GM23338 (cell line): ENCODE results near the gene RAB40C. TPM values are rescaled to one million over a fixed set of nuclear protein-coding genes. Genes with fewer than 3 reads are reported as not detected.

Experiments
- ATAC-seq: fragments of 200-7000 bp; cut with Tn5 transposase; 3 replicates; pipeline ENCODE4 v1.9.1; 2020
- DNase-seq: peaks from one replicate; pipeline ENCODE4 v3.0.0-alpha.2; 2015; ENCODE audit warnings: low spot score
- H2AFZ ChIP-seq: fragments of 200-600 bp; sonication (generic); 2 replicates; pipeline ENCODE4 v1.8.0; 2016; ENCODE audit warnings: antibody characterized with exemption, mild to moderate bottlenecking, moderate library complexity
- H3F3A ChIP-seq: fragments of 200-600 bp; sonication (generic); replicated peaks from 2 replicates; pipeline ENCODE4 v1.8.0; 2017; ENCODE audit warnings: antibody characterized with exemption, mixed run types, low read depth
- H3K27ac ChIP-seq: fragments of 200-600 bp; sonication (generic); 2 replicates; pipeline ENCODE4 v1.6.1; 2016; ENCODE audit warnings: low read depth
- H3K27me3 ChIP-seq: fragments of 200-600 bp; sonication (generic); 2 replicates; pipeline ENCODE4 v1.8.0; 2016; ENCODE audit warnings: mild to moderate bottlenecking, mixed run types, moderate library complexity; ENCODE audit not compliant: insufficient read depth
- H3K36me3 ChIP-seq: fragments of 200-600 bp; sonication (generic); 2 replicates; pipeline ENCODE4 v1.8.0; 2016; ENCODE audit warnings: mild to moderate bottlenecking; ENCODE audit not compliant: insufficient read depth
- H3K4me1 ChIP-seq: fragments of 200-600 bp; sonication (generic); 2 replicates; pipeline ENCODE4 v1.8.0; 2016; ENCODE audit warnings: mild to moderate bottlenecking, moderate library complexity; ENCODE audit not compliant: insufficient read depth
- H3K4me2 ChIP-seq: fragments of 200-600 bp; sonication (generic); 2 replicates; pipeline ENCODE4 v1.7.1; 2017; ENCODE audit warnings: mixed run types
- H3K4me3 ChIP-seq: fragments of 200-600 bp; sonication (generic); 2 replicates; pipeline ENCODE4 v1.6.1; 2016; ENCODE audit warnings: mixed run types
- H3K79me2 ChIP-seq: fragments of 200-600 bp; sonication (generic); replicated peaks from 2 replicates; pipeline ENCODE4 v1.8.0; 2017; ENCODE audit warnings: mild to moderate bottlenecking; ENCODE audit not compliant: insufficient read depth
- H3K9me2 ChIP-seq: fragments of 200-600 bp; sonication (generic); 2 replicates; pipeline ENCODE4 v1.8.0; 2017; ENCODE audit not compliant: insufficient read depth
- H4K20me1 ChIP-seq: fragments of 200-600 bp; sonication (generic); replicated peaks from 2 replicates; pipeline ENCODE4 v1.8.0; 2017; ENCODE audit warnings: mild to moderate bottlenecking; ENCODE audit not compliant: insufficient read depth
- H3K27ac Mint-ChIP-seq: 2 replicates; pipeline ENCODE4 v1.8.0; 2020; ENCODE audit warnings: inconsistent platforms, mild to moderate bottlenecking, moderate library complexity, mixed read lengths
- H3K27me3 Mint-ChIP-seq: 3 replicates; pipeline ENCODE4 v1.8.0; 2022; ENCODE audit warnings: low read depth, mild to moderate bottlenecking, moderate library complexity, mixed read lengths, inconsistent platforms; ENCODE audit not compliant: insufficient read depth, poor library complexity
- H3K36me3 Mint-ChIP-seq: 3 replicates; pipeline ENCODE4 v1.8.0; 2021; ENCODE audit warnings: low read depth, mild to moderate bottlenecking, inconsistent platforms, moderate library complexity, mixed read lengths
- H3K4me1 Mint-ChIP-seq: 3 replicates; pipeline ENCODE4 v1.8.0; 2020; ENCODE audit warnings: mild to moderate bottlenecking, inconsistent platforms, mixed read lengths
- H3K4me3 Mint-ChIP-seq: 3 replicates; pipeline ENCODE4 v1.8.0; 2021; ENCODE audit warnings: moderate library complexity, mild to moderate bottlenecking, inconsistent platforms, mixed read lengths
- H3K9me3 Mint-ChIP-seq: 3 replicates; pipeline ENCODE4 v1.8.0; 2020; ENCODE audit warnings: moderate library complexity, mild to moderate bottlenecking, inconsistent platforms, mixed read lengths
- CREB1 ChIP-seq: fragments of 250-450 bp; sonication (Bioruptor Pico); IDR thresholded peaks from 2 replicates; pipeline ENCODE4 v1.5.0; 2020; ENCODE audit warnings: low read depth, mild to moderate bottlenecking, moderate library complexity
- EZH2 ChIP-seq: fragments of 200-600 bp; sonication (generic); IDR thresholded peaks from one replicate; pipeline ENCODE4 v1.8.0; 2017; ENCODE audit warnings: antibody characterized with exemption, mild to moderate bottlenecking, low read depth; ENCODE audit not compliant: unreplicated experiment
- EZH2phosphoT487 ChIP-seq: fragments of 200-600 bp; sonication (generic); IDR thresholded peaks from one replicate; pipeline ENCODE4 v1.8.1; 2018; ENCODE audit warnings: antibody characterized with exemption; ENCODE audit not compliant: unreplicated experiment
- JUNB ChIP-seq: IDR thresholded peaks from one replicate; pipeline ENCODE4 v1.6.1; 2016; ENCODE audit warnings: antibody characterized with exemption; ENCODE audit not compliant: unreplicated experiment
- NANOG ChIP-seq: IDR thresholded peaks from 2 replicates; pipeline ENCODE4 v1.6.1; 2016; ENCODE audit warnings: antibody characterized with exemption, borderline replicate concordance
- STAT1 ChIP-seq: IDR thresholded peaks from one replicate; pipeline ENCODE4 v1.6.1; 2016; ENCODE audit warnings: antibody characterized with exemption; ENCODE audit not compliant: unreplicated experiment
- ZNF114 ChIP-seq: fragments of 250-450 bp; sonication (Bioruptor Pico); IDR thresholded peaks from 2 replicates; pipeline ENCODE4 v1.5.0; 2020; ENCODE audit warnings: mild to moderate bottlenecking, moderate library complexity
- ZNF331 ChIP-seq: fragments of 250-450 bp; sonication (Bioruptor Pico); IDR thresholded peaks from 2 replicates; pipeline ENCODE4 v1.5.0; 2020; ENCODE audit warnings: low read depth, mild to moderate bottlenecking, moderate library complexity
- polyA plus RNA-seq: library from polyadenylated mRNA; unstranded; fragments of >200 nt; fragmentation: Nextera tagmentation; extraction: Ambion mirVana; gene quantifications from 2 replicates; pipeline ENCODE4 v1.2.1, GENCODE V29; 2016
- total RNA-seq: library from RNA; depleted of rRNA; stranded (reverse); fragments of >200 nt; shearing (Covaris generic); gene quantifications from 2 replicates; pipeline ENCODE4 v1.2.3, GENCODE V29; 2014
- TF ChIP-seq, protein P1 (sequence below), 2 experiments: fragments of 200-600 bp in 1 of 2; sonication (generic) in 1 of 2; conservative IDR thresholded peaks; 2 replicates each; pipeline versions ENCODE4 v1.5.1 to v1.6.1; 2016 to 2017; ENCODE audit warnings: antibody characterized with exemption in 2 of 2, low read depth in 2 of 2, mild to moderate bottlenecking in 2 of 2, moderate library complexity in 1 of 2
- TF ChIP-seq, protein P2 (sequence below): IDR thresholded peaks from 2 replicates; pipeline ENCODE4 v1.6.1; 2016; ENCODE audit warnings: antibody characterized with exemption
- TF ChIP-seq, protein P3 (sequence below): fragments of 250-450 bp; sonication (Bioruptor Pico); IDR thresholded peaks from 2 replicates; pipeline ENCODE4 v1.5.0; 2020; ENCODE audit warnings: mild to moderate bottlenecking, moderate library complexity
- TF ChIP-seq, protein P4 (sequence below): IDR thresholded peaks from one replicate; pipeline ENCODE4 v1.6.1; 2018; ENCODE audit warnings: antibody characterized with exemption; ENCODE audit not compliant: unreplicated experiment

The RAB40C gene
- total and polyA plus RNA-seq, 2 experiments from 2014 or later, result 11.2 to 24.6 TPM

DNA sequence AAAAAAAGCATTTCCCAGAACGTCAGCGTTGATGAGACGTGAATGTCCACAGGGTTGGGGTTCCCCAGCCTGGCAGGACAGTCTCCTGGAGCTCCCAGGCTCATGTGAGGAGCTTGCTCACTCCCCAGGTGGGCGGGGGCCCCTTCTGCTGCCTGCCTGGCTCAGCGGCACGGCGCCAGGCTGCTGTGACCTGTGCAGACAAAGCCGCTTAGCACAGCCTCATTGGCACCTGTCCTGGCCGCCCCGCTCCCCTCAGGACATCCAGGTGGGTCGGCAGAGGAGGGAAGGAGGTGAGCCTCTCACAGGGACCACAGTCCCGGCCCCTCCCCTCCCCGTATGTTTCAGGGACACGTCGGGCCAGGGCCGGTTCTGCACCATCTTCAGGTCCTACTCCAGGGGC, 28.0 kb downstream of the RAB40C start:
- Histone ChIP-seq H3K4me1 (peaks cover 6% of the 10 kb centered on the region; the same call in 1 of the 2 replicates), H3K4me3 (no peak overlapping the region), H3K9me2 (no peaks in the 10 kb centered on the region), H3K27me3 (no peaks in the 10 kb centered on the region), H4K20me1 (peaks cover 4% of the 10 kb centered on the region; the same call in 1 of the 2 replicates), H2AFZ (no peak overlapping the region), H3F3A (peaks cover 9% of the 10 kb centered on the region), H3K27ac (no peak overlapping the region), H3K79me2 (no peaks in the 10 kb centered on the region), H3K4me2 (no peak overlapping the region), H3K36me3 (no peaks in the 10 kb centered on the region)
- no peak for DNase-seq
- H3K4me1 Mint-ChIP-seq, result peaks cover 15% of the 10 kb centered on the region
- no peak overlapping the region for H3K27ac Mint-ChIP-seq
- TF ChIP-seq, protein P1, sequence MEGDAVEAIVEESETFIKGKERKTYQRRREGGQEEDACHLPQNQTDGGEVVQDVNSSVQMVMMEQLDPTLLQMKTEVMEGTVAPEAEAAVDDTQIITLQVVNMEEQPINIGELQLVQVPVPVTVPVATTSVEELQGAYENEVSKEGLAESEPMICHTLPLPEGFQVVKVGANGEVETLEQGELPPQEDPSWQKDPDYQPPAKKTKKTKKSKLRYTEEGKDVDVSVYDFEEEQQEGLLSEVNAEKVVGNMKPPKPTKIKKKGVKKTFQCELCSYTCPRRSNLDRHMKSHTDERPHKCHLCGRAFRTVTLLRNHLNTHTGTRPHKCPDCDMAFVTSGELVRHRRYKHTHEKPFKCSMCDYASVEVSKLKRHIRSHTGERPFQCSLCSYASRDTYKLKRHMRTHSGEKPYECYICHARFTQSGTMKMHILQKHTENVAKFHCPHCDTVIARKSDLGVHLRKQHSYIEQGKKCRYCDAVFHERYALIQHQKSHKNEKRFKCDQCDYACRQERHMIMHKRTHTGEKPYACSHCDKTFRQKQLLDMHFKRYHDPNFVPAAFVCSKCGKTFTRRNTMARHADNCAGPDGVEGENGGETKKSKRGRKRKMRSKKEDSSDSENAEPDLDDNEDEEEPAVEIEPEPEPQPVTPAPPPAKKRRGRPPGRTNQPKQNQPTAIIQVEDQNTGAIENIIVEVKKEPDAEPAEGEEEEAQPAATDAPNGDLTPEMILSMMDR (conservative IDR thresholded peaks at IDR 0.05; ENCODE audit: low read depth in 2 of 2), result no peak
- no peak for TF ChIP-seq CREB1 (CRISPR knock-in tag)
- TF ChIP-seq JUNB, result no peak
- no peak for TF ChIP-seq STAT1
- no peak for TF ChIP-seq ZNF331
- no peak for TF ChIP-seq ZNF114 (CRISPR knock-in tag)
- TF ChIP-seq, protein P2, sequence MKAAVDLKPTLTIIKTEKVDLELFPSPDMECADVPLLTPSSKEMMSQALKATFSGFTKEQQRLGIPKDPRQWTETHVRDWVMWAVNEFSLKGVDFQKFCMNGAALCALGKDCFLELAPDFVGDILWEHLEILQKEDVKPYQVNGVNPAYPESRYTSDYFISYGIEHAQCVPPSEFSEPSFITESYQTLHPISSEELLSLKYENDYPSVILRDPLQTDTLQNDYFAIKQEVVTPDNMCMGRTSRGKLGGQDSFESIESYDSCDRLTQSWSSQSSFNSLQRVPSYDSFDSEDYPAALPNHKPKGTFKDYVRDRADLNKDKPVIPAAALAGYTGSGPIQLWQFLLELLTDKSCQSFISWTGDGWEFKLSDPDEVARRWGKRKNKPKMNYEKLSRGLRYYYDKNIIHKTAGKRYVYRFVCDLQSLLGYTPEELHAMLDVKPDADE, result no peak
- TF ChIP-seq, protein P3, sequence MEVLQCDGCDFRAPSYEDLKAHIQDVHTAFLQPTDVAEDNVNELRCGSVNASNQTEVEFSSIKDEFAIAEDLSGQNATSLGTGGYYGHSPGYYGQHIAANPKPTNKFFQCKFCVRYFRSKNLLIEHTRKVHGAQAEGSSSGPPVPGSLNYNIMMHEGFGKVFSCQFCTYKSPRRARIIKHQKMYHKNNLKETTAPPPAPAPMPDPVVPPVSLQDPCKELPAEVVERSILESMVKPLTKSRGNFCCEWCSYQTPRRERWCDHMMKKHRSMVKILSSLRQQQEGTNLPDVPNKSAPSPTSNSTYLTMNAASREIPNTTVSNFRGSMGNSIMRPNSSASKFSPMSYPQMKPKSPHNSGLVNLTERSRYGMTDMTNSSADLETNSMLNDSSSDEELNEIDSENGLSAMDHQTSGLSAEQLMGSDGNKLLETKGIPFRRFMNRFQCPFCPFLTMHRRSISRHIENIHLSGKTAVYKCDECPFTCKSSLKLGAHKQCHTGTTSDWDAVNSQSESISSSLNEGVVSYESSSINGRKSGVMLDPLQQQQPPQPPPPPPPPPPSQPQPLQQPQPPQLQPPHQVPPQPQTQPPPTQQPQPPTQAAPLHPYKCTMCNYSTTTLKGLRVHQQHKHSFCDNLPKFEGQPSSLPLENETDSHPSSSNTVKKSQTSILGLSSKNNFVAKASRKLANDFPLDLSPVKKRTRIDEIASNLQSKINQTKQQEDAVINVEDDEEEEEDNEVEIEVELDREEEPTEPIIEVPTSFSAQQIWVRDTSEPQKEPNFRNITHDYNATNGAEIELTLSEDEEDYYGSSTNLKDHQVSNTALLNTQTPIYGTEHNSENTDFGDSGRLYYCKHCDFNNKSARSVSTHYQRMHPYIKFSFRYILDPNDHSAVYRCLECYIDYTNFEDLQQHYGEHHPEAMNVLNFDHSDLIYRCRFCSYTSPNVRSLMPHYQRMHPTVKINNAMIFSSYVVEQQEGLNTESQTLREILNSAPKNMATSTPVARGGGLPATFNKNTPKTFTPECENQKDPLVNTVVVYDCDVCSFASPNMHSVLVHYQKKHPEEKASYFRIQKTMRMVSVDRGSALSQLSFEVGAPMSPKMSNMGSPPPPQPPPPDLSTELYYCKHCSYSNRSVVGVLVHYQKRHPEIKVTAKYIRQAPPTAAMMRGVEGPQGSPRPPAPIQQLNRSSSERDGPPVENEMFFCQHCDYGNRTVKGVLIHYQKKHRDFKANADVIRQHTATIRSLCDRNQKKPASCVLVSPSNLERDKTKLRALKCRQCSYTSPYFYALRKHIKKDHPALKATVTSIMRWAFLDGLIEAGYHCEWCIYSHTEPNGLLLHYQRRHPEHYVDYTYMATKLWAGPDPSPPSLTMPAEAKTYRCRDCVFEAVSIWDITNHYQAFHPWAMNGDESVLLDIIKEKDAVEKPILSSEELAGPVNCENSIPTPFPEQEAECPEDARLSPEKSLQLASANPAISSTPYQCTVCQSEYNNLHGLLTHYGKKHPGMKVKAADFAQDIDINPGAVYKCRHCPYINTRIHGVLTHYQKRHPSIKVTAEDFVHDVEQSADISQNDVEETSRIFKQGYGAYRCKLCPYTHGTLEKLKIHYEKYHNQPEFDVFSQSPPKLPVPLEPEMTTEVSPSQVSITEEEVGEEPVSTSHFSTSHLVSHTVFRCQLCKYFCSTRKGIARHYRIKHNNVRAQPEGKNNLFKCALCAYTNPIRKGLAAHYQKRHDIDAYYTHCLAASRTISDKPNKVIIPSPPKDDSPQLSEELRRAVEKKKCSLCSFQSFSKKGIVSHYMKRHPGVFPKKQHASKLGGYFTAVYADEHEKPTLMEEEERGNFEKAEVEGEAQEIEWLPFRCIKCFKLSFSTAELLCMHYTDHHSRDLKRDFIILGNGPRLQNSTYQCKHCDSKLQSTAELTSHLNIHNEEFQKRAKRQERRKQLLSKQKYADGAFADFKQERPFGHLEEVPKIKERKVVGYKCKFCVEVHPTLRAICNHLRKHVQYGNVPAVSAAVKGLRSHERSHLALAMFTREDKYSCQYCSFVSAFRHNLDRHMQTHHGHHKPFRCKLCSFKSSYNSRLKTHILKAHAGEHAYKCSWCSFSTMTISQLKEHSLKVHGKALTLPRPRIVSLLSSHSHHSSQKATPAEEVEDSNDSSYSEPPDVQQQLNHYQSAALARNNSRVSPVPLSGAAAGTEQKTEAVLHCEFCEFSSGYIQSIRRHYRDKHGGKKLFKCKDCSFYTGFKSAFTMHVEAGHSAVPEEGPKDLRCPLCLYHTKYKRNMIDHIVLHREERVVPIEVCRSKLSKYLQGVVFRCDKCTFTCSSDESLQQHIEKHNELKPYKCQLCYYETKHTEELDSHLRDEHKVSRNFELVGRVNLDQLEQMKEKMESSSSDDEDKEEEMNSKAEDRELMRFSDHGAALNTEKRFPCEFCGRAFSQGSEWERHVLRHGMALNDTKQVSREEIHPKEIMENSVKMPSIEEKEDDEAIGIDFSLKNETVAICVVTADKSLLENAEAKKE (CRISPR knock-in tag), result no peak
- TF ChIP-seq EZH2phosphoT487, result no peak
- TF ChIP-seq EZH2, result no peak
- TF ChIP-seq, protein P4, sequence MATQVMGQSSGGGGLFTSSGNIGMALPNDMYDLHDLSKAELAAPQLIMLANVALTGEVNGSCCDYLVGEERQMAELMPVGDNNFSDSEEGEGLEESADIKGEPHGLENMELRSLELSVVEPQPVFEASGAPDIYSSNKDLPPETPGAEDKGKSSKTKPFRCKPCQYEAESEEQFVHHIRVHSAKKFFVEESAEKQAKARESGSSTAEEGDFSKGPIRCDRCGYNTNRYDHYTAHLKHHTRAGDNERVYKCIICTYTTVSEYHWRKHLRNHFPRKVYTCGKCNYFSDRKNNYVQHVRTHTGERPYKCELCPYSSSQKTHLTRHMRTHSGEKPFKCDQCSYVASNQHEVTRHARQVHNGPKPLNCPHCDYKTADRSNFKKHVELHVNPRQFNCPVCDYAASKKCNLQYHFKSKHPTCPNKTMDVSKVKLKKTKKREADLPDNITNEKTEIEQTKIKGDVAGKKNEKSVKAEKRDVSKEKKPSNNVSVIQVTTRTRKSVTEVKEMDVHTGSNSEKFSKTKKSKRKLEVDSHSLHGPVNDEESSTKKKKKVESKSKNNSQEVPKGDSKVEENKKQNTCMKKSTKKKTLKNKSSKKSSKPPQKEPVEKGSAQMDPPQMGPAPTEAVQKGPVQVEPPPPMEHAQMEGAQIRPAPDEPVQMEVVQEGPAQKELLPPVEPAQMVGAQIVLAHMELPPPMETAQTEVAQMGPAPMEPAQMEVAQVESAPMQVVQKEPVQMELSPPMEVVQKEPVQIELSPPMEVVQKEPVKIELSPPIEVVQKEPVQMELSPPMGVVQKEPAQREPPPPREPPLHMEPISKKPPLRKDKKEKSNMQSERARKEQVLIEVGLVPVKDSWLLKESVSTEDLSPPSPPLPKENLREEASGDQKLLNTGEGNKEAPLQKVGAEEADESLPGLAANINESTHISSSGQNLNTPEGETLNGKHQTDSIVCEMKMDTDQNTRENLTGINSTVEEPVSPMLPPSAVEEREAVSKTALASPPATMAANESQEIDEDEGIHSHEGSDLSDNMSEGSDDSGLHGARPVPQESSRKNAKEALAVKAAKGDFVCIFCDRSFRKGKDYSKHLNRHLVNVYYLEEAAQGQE, result no peak
- TF ChIP-seq NANOG, result no peak
- no peak overlapping the region for H3K4me3 Mint-ChIP-seq
- peaks cover 7% of the 10 kb centered on the region; the same call in 2 of the 3 replicates for H3K9me3 Mint-ChIP-seq
- H3K27me3 Mint-ChIP-seq, result peaks cover 14% of the 10 kb centered on the region
- H3K36me3 Mint-ChIP-seq, result peaks cover 13% of the 10 kb centered on the region; the same call in 2 of the 3 replicates
- no peak for ATAC-seq
